ENCODE results near the gene MBNL1.

GRCh38 chr3:152305075-152305474, 36.3 kb downstream of the MBNL1 start:
- TF ChIP-seq CTCF (conservative IDR thresholded peaks at IDR 0.05 in 1 of 2, IDR thresholded peaks at IDR 0.05 in 1 of 2; ENCODE audit: extremely low read depth in 1 of 2, insufficient read depth in 1 of 2, low read depth in 1 of 2, low read length in 2 of 2) (no peak), EZH2 (IDR thresholded peaks at IDR 0.05; ENCODE audit: borderline replicate concordance, low read length) (no peak)

Data from mammary epithelial cell (primary cell).